HepG2 (cell line): ENCODE measurements around the gene ANKRD65. TPM values are rescaled to one million over a fixed set of nuclear protein-coding genes. Genes with fewer than 3 reads are reported as not detected.
"Not testable (repeated sequence)": the region's sequence is repeated elsewhere in the genome, so short reads cannot be mapped to it uniquely, and the experiment has no call there.

ENCODE experiments used
- ATAC-seq: fragments of 200-7000 bp; cut with Tn5 transposase; 3 replicates; pipeline ENCODE4 v1.9.1; 2020; ENCODE audit warnings: mild to moderate bottlenecking, moderate library complexity
- BruUV-seq: library from RNA; stranded (reverse); fragments of 400-500 nt; replicated peaks from 2 replicates; lab custom pipeline; 2021; lab: Mats Ljungman, UMichigan
- CTCF ChIA-PET: fragments of 300-600 bp; formaldehyde crosslinking; extraction: SDS; loops from one replicate; lab custom pipeline; 2021; ENCODE audit warnings: low total read pairs, inconsistent platforms, low intra/inter-chr PET ratio; lab: Yijun Ruan, JAX
- POLR2A ChIA-PET: fragments of 350-600 bp; sonication (Branson Sonifier 250); formaldehyde crosslinking; loops from one replicate; lab custom pipeline; 2020; ENCODE audit warnings: antibody characterized with exemption, inconsistent platforms; lab: Yijun Ruan, JAX
- DNase-seq: peaks from one replicate; pipeline ENCODE4 v3.0.0-alpha.2; 2015; ENCODE audit warnings: low spot score
- FAIRE-seq: peaks from 3 replicates; lab custom pipeline; 2011; peaks lifted over from hg19 to GRCh38; lab: Jason Lieb, UNC
- H2AFZ ChIP-seq: one replicate; pipeline ENCODE4 v1.6.1; 2011; ENCODE audit warnings: low read length, inconsistent platforms
- H3K27ac ChIP-seq: fragments of 300-600 bp; 3 replicates; pipeline ENCODE4 v1.8.0; 2011; ENCODE audit warnings: mixed run types, mild to moderate bottlenecking, mixed read lengths, low read length, inconsistent platforms; ENCODE audit not compliant: insufficient read depth; ENCODE audit errors: extremely low read length
- H3K27me3 ChIP-seq, 2 experiments: fragments of 200-600 bp in 1 of 2; 2 replicates in 1 of 2; 3 replicates in 1 of 2; pipeline versions ENCODE4 v1.6.0 to v1.8.0; 2011; ENCODE audit warnings: low read length in 2 of 2, mild to moderate bottlenecking in 2 of 2, moderate library complexity in 2 of 2, inconsistent platforms in 1 of 2; ENCODE audit not compliant: insufficient read depth in 2 of 2, control insufficient read depth in 1 of 2
- H3K36me3 ChIP-seq, 2 experiments: fragments of 200-600 bp in 1 of 2; replicated peaks in 1 of 2; 2 replicates in 1 of 2; 3 replicates in 1 of 2; pipeline versions ENCODE4 v1.5.1 to v1.8.0; 2011; ENCODE audit warnings: low read length in 2 of 2, inconsistent platforms in 1 of 2; ENCODE audit not compliant: insufficient read depth in 2 of 2, control insufficient read depth in 1 of 2
- H3K4me1 ChIP-seq: 2 replicates; pipeline ENCODE4 v1.5.1; 2012; ENCODE audit warnings: low read length, inconsistent platforms; ENCODE audit not compliant: insufficient read depth
- H3K4me2 ChIP-seq: 2 replicates; pipeline ENCODE4 v1.6.0; 2011; ENCODE audit warnings: low read depth, low read length, inconsistent platforms
- H3K4me3 ChIP-seq, 3 experiments: fragments of 200-600 bp in 1 of 3; sonication (generic), shearing (Covaris generic) in 1 of 3; replicated peaks in 1 of 3; 2 replicates each; pipeline ENCODE4 v1.5.1; 2011 to 2016; ENCODE audit warnings: low read length in 3 of 3, inconsistent platforms in 2 of 3, low read depth in 2 of 3, mild to moderate bottlenecking in 2 of 3, control low read depth in 1 of 3, mixed read lengths in 1 of 3; ENCODE audit not compliant: insufficient read depth in 1 of 3
- H3K79me2 ChIP-seq: one replicate; pipeline ENCODE4 v1.6.1; 2011; ENCODE audit warnings: low read length, inconsistent platforms; ENCODE audit not compliant: insufficient read depth
- H3K9ac ChIP-seq: 2 replicates; pipeline ENCODE4 v1.6.0; 2011; ENCODE audit warnings: mild to moderate bottlenecking, low read depth, low read length, inconsistent platforms; ENCODE audit not compliant: insufficient read depth
- H3K9me3 ChIP-seq: 2 replicates; pipeline ENCODE4 v1.5.1; 2012; ENCODE audit warnings: mild to moderate bottlenecking, low read length
- H4K20me1 ChIP-seq: 2 replicates; pipeline ENCODE4 v1.6.0; 2011; ENCODE audit warnings: inconsistent platforms, mild to moderate bottlenecking, low read length, moderate library complexity; ENCODE audit not compliant: insufficient read depth
- CBX5 ChIP-seq: sonication (generic); formaldehyde crosslinking; IDR thresholded peaks from 2 replicates; pipeline ENCODE4 v1.4.0; 2020; ENCODE audit warnings: missing genetic modification reagents, borderline replicate concordance
- DRAP1 ChIP-seq: IDR thresholded peaks from 2 replicates; pipeline ENCODE4 v1.6.1; 2016; ENCODE audit warnings: missing genetic modification reagents, missing compliant biosample characterization
- FOXC1 ChIP-seq: sonication (generic); formaldehyde crosslinking; IDR thresholded peaks from 2 replicates; pipeline ENCODE4 v1.8.0; 2022; ENCODE audit warnings: mild to moderate bottlenecking, missing genetic modification reagents, borderline replicate concordance
- NR3C1 ChIP-seq: sonication (generic); formaldehyde crosslinking; IDR thresholded peaks from 2 replicates; pipeline ENCODE4 v1.4.0; 2020; ENCODE audit warnings: missing genetic modification reagents
- RAD21 ChIP-seq: fragments of 450-650 bp; formaldehyde crosslinking; IDR thresholded peaks from 2 replicates; pipeline ENCODE4 v1.5.0; 2020; ENCODE audit warnings: mild to moderate bottlenecking
- SMARCC2 ChIP-seq: fragments of 450-650 bp; IDR thresholded peaks from 2 replicates; pipeline ENCODE4 v1.6.1; 2017; ENCODE audit warnings: antibody characterized with exemption, mild to moderate bottlenecking
- SP5 ChIP-seq: IDR thresholded peaks from 2 replicates; pipeline ENCODE4 v1.6.1; 2016; ENCODE audit warnings: low read depth, borderline replicate concordance
- ZBTB20 ChIP-seq: sonication (generic); formaldehyde crosslinking; IDR thresholded peaks from 2 replicates; pipeline ENCODE4 v1.8.1; 2023; ENCODE audit warnings: missing genetic modification reagents, low read depth, mild to moderate bottlenecking, borderline replicate concordance
- ZMYM3 ChIP-seq: sonication (generic); formaldehyde crosslinking; IDR thresholded peaks from 2 replicates; pipeline ENCODE4 v1.5.1; 2020; ENCODE audit warnings: mild to moderate bottlenecking, missing genetic modification reagents
- WGBS: methylation state at CpG from one replicate; pipeline ENCODE4 v1.1.6; 2017; ENCODE audit warnings: low lambda C conversion rate; 5-methylcytosine and 5-hydroxymethylcytosine counted together
- in situ Hi-C: cut with HindIII; loops from 2 replicates; pipeline ENCODE4 v1.10.0; 2017; ENCODE audit warnings: low pct_unique_long_range_greater_than_20kb; ENCODE audit not compliant: extremely low pct_ligation_motif_present
- intact Hi-C: fragments of 100-400 bp; cut with micrococcal nuclease; formaldehyde crosslinking; loops from one replicate; pipeline ENCODE4 v1.10.0; 2022; ENCODE audit not compliant: unreplicated experiment
- polyA plus RNA-seq, 8 experiments: library from polyadenylated mRNA; depleted of rRNA in 3 of 8; stranded (reverse) in 7 of 8; unstranded in 1 of 8; fragments of >200 nt; fragmentation: Illumina TruSeq in 4 of 8; extraction: Trizol in 4 of 8; gene quantifications; 2 replicates each; pipeline versions ENCODE4 v1.2.1 to v1.2.3, GENCODE V29; 2011 to 2016; ENCODE audit warnings: low read depth in 4 of 8, missing spikeins in 1 of 8, mixed read lengths in 1 of 8; ENCODE audit not compliant: insufficient read depth in 1 of 8
- total RNA-seq, 5 experiments: library from RNA; depleted of rRNA; stranded (reverse); fragments of >200 nt; fragmentation: Illumina TruSeq; extraction: Trizol; gene quantifications; 2 replicates each; pipeline ENCODE4 v1.2.3, GENCODE V29; 2016; ENCODE audit warnings: low read depth in 1 of 5
- TF ChIP-seq, protein P1 (sequence below): sonication (generic); formaldehyde crosslinking; IDR thresholded peaks from 2 replicates; pipeline ENCODE4 v1.9.0; 2022; ENCODE audit warnings: missing genetic modification reagents, mild to moderate bottlenecking, borderline replicate concordance
- TF ChIP-seq, protein P2 (sequence below), 2 experiments: sonication (generic) in 1 of 2; formaldehyde crosslinking in 1 of 2; IDR thresholded peaks; 2 replicates each; pipeline versions ENCODE4 v1.4.0 to v1.6.1; 2016 to 2020; ENCODE audit warnings: borderline replicate concordance in 1 of 2, low read depth in 1 of 2, mild to moderate bottlenecking in 1 of 2, missing genetic modification reagents in 1 of 2

Gene ANKRD65
- total and polyA plus RNA-seq, 2 of the 13 experiments (the other 11 are each of a cell fraction or from before 2014, with no cell fraction given), result 12.1 to 30.1 TPM

DNA sequence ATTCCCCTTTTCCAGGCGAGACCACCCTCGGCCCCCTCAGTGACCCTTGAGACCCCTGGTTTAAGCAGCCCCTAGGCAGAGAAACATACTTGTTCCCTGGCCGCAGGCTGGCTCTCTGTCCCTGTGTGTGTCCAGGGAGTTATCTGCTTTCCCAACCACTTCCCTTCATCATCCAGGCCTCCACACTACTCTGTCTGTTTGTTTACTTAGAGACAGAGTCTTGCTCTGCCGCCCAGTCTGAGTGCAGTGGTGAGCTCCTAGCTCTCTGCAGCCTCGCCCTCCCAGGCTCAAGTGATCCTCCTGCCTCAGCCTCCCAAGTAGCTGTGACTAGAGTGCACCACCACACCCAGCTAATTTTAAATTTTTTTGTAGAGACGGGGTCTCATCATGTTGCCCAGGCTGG is 8.6 kb upstream of the ANKRD65 start (continued):
- TF ChIP-seq, protein P1, sequence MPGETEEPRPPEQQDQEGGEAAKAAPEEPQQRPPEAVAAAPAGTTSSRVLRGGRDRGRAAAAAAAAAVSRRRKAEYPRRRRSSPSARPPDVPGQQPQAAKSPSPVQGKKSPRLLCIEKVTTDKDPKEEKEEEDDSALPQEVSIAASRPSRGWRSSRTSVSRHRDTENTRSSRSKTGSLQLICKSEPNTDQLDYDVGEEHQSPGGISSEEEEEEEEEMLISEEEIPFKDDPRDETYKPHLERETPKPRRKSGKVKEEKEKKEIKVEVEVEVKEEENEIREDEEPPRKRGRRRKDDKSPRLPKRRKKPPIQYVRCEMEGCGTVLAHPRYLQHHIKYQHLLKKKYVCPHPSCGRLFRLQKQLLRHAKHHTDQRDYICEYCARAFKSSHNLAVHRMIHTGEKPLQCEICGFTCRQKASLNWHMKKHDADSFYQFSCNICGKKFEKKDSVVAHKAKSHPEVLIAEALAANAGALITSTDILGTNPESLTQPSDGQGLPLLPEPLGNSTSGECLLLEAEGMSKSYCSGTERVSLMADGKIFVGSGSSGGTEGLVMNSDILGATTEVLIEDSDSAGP (CRISPR knock-in tag), result peak; percentile 27; the same call in 1 of the 2 replicates
- TF ChIP-seq DRAP1 (CRISPR knock-in tag) (0 out of 2 replicates have a peak, but pooled peaks have one; percentile 7), FOXC1 (CRISPR knock-in tag) (no peak), CBX5 (CRISPR knock-in tag) (peak; percentile 53; the same call in 1 of the 2 replicates), ZMYM3 (CRISPR knock-in tag) (peak; percentile 99), NR3C1 (CRISPR knock-in tag) (no peak), SMARCC2 (no peak), ZBTB20 (CRISPR knock-in tag) (no peak), SP5 (0 out of 2 replicates have a peak, but pooled peaks have one; percentile 22), RAD21 (CRISPR knock-in tag) (no peak)
- TF ChIP-seq, protein P2, sequence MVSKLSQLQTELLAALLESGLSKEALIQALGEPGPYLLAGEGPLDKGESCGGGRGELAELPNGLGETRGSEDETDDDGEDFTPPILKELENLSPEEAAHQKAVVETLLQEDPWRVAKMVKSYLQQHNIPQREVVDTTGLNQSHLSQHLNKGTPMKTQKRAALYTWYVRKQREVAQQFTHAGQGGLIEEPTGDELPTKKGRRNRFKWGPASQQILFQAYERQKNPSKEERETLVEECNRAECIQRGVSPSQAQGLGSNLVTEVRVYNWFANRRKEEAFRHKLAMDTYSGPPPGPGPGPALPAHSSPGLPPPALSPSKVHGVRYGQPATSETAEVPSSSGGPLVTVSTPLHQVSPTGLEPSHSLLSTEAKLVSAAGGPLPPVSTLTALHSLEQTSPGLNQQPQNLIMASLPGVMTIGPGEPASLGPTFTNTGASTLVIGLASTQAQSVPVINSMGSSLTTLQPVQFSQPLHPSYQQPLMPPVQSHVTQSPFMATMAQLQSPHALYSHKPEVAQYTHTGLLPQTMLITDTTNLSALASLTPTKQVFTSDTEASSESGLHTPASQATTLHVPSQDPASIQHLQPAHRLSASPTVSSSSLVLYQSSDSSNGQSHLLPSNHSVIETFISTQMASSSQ (IDR thresholded peaks at IDR 0.05; ENCODE audit: low read depth), result no peak
- TF ChIP-seq, protein P2 (CRISPR knock-in tag; IDR thresholded peaks at IDR 0.05; ENCODE audit: borderline replicate concordance), result 0 out of 2 replicates have a peak, but pooled peaks have one; percentile 13

DNA sequence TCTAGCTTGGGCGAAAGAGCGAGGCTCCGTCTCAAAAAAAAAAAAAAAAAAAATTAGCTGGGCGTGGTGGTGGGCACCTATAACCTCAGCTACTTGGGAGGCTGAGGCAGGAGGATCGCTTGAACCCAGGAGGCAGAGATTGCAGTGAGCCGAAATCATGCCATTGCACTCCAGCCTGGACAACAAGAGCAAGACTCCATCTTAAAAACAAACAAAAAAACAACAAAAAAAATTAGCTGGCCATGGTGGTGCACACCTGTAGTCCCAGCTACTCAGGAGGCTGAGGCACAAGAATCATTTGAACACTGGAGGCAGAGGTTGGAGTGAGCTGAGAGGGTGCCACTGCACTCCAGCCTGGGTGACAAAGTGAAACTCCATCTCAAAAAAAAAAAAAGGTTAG is 7.9 kb upstream of the ANKRD65 start:
- in situ Hi-C loops, H3K9me3 ChIP-seq, H2AFZ ChIP-seq, H3K9ac ChIP-seq, intact Hi-C loops, H3K27me3 ChIP-seq, H3K4me2 ChIP-seq, FAIRE-seq, ATAC-seq, H3K27ac ChIP-seq, BruUV-seq, H3K36me3 ChIP-seq, DNase-seq, H4K20me1 ChIP-seq, H3K4me3 ChIP-seq, CTCF ChIA-PET, H3K79me2 ChIP-seq: not testable (repeated sequence)
- 93% methylated on average over 6 of the region's 6 CpGs for WGBS
- peaks cover 56% of the 10 kb centered on the region for H3K4me1 ChIP-seq
- POLR2A ChIA-PET, result interaction anchor here (1.3 to 11.0 kb wide), 6 partner anchors 8 to 76 kb away, joined by 3 to 355 read pairs (median 58); partner anchors contain the start of genes ANKRD65, CCNL2 and MRPL20
